ENCODE measurements around the gene AFF2.

DNA sequence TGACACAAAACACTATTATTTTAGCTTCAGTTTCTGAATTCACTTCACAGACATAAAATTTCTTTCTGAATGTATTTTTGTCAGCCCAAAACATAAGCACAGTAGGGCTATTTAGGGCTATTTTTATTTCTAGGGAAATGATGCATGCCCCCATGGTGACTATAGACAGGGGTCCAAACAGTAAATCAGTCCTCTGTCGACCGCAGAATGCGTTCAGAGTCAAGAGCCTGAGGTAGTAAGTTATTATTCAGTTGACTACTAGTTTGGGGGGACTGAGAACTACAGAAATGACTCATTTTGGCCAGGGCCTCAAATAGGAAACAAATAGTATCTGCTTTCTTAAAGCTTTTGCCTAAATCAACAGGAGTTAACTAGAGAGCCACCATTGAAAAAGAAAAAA, 414.4 kb downstream of the AFF2 start:
- TF ChIP-seq, protein P1, sequence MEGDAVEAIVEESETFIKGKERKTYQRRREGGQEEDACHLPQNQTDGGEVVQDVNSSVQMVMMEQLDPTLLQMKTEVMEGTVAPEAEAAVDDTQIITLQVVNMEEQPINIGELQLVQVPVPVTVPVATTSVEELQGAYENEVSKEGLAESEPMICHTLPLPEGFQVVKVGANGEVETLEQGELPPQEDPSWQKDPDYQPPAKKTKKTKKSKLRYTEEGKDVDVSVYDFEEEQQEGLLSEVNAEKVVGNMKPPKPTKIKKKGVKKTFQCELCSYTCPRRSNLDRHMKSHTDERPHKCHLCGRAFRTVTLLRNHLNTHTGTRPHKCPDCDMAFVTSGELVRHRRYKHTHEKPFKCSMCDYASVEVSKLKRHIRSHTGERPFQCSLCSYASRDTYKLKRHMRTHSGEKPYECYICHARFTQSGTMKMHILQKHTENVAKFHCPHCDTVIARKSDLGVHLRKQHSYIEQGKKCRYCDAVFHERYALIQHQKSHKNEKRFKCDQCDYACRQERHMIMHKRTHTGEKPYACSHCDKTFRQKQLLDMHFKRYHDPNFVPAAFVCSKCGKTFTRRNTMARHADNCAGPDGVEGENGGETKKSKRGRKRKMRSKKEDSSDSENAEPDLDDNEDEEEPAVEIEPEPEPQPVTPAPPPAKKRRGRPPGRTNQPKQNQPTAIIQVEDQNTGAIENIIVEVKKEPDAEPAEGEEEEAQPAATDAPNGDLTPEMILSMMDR (IDR thresholded peaks at IDR 0.05) = no peak
- TF ChIP-seq POLR2A (IDR thresholded peaks at IDR 0.05) = no peak
